ENCODE measurements around the gene HOXC12. TPM values are rescaled to one million over a fixed set of nuclear protein-coding genes. Genes with fewer than 3 reads are reported as not detected.

HOXC12 gene
- total and polyA plus RNA-seq, 2 of the 8 experiments (the other 6 are each of a cell fraction or from before 2014, with no cell fraction given): not detected

DNA sequence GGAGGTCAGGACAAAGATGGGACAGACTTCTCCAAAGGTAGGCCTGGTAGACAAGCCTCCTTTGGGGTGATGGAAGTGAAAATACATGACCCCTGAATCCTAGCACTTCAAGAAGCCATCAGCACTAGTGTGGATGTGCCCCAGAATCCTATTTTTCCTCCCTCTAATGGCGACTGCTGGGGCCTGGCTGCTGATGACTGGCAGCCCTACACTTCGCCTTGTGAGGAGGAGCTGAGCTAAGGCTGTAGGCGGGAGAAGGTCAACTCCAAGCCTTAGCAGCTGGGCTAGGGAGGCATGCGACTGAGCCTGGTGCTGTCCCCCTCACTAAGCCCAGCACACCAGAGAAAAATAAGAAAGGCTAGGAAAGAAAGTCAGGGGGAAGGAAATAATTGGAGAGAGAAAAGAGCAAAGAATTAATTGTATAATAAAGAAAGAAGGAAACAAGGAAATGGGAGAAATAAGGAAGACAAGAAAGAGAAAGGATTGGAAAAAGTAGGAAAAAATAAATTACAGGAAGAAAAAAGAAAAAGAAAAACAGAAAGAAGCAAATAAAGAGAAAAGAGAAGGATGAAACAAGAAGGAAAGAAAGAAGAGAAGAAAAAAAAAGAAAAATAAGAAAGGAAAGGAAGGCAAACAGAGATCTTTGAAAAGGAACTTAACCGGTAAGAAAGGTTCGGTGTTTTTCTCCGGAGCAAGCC, 25.6 kb downstream of the HOXC12 start (continued):
- TF ChIP-seq TAF1 (IDR thresholded peaks at IDR 0.05; ENCODE audit: low read depth, low read length): no peak
- TF ChIP-seq CHD7 (IDR thresholded peaks at IDR 0.05; ENCODE audit: insufficient replicate concordance, low read length): no peak
- no peak for TF ChIP-seq EP300 (IDR thresholded peaks at IDR 0.05; ENCODE audit: borderline replicate concordance in 1 of 2, low read depth in 2 of 2, low read length in 2 of 2)

All from H1 (cell line).